OCI-LY3 (cell line): Measurements from ENCODE around the gene GPC3.

Source experiments
- EZH2phosphoT487 ChIP-seq: fragments of 200-600 bp; shearing (Covaris generic); IDR thresholded peaks from 2 replicates; pipeline ENCODE4 v1.6.1; 2018; ENCODE audit warnings: antibody characterized with exemption, mixed run types, low read depth
- TF ChIP-seq, protein P1 (sequence below): fragments of 200-600, 300-600 bp; sonication (generic); IDR thresholded peaks from 2 replicates; pipeline ENCODE4 v1.5.1; 2014; ENCODE audit warnings: antibody characterized with exemption, low read length, low read depth

DNA sequence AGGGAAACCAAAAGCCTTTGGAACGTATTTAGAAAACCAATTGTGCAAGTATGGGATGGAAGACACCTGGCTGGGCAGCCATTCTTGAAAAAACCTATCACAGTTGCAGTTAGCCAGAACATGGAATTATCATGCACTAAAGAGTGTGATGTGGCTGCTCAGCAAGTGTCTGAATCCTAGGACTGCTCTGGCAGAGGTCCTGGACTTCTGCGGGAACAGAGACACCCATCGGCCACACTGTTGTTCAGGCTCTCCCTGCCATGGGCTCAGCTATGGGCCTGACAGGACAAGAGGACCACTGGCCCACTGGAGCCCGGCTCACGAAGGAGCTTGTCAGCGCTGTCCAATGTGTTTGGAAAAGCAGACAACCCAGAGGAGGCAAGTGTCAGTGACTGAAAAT, 454.4 kb downstream of the GPC3 start:
- TF ChIP-seq, protein P1, sequence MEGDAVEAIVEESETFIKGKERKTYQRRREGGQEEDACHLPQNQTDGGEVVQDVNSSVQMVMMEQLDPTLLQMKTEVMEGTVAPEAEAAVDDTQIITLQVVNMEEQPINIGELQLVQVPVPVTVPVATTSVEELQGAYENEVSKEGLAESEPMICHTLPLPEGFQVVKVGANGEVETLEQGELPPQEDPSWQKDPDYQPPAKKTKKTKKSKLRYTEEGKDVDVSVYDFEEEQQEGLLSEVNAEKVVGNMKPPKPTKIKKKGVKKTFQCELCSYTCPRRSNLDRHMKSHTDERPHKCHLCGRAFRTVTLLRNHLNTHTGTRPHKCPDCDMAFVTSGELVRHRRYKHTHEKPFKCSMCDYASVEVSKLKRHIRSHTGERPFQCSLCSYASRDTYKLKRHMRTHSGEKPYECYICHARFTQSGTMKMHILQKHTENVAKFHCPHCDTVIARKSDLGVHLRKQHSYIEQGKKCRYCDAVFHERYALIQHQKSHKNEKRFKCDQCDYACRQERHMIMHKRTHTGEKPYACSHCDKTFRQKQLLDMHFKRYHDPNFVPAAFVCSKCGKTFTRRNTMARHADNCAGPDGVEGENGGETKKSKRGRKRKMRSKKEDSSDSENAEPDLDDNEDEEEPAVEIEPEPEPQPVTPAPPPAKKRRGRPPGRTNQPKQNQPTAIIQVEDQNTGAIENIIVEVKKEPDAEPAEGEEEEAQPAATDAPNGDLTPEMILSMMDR: no peak
- no peak for TF ChIP-seq EZH2phosphoT487
